WTC11 (cell line): ENCODE measurements around the gene KIF6. TPM values are rescaled to one million over a fixed set of nuclear protein-coding genes. Genes with fewer than 3 reads are reported as not detected.
A peak's percentile ranks its signal among the peaks of the same experiment; 100 is the strongest.

Experiments used
- ATAC-seq: fragments of 200-7000 bp; cut with Tn5 transposase; 2 replicates; pipeline ENCODE4 v1.10.0; 2021; ENCODE audit warnings: mild to moderate bottlenecking, moderate library complexity
- CTCF ChIA-PET: fragments of 300-600 bp; sonication (Branson Sonifier 250); formaldehyde crosslinking; loops from one replicate; lab custom pipeline; 2021; ENCODE audit warnings: antibody characterized with exemption; lab: Charles Lee
- POLR2A ChIA-PET: fragments of 350-600 bp; sonication (Branson Sonifier 250); formaldehyde crosslinking; loops from one replicate; lab custom pipeline; 2021; ENCODE audit warnings: antibody characterized with exemption; lab: Charles Lee
- DNase-seq: peaks from one replicate; pipeline ENCODE4 v3.0.0; 2021; ENCODE audit warnings: low spot score
- H3K27ac Mint-ChIP-seq: 2 replicates; pipeline ENCODE4 v1.8.0; 2021; ENCODE audit warnings: mixed read lengths
- H3K27me3 Mint-ChIP-seq: 2 replicates; pipeline ENCODE4 v1.8.0; 2021; ENCODE audit warnings: low read depth, mild to moderate bottlenecking, moderate library complexity, mixed read lengths
- H3K36me3 Mint-ChIP-seq: 2 replicates; pipeline ENCODE4 v1.8.0; 2021; ENCODE audit warnings: mixed read lengths
- H3K4me1 Mint-ChIP-seq: 2 replicates; pipeline ENCODE4 v1.8.0; 2022; ENCODE audit warnings: mixed read lengths
- H3K4me3 Mint-ChIP-seq: 2 replicates; pipeline ENCODE4 v1.8.0; 2021; ENCODE audit warnings: mild to moderate bottlenecking, moderate library complexity, mixed read lengths
- H3K9me3 Mint-ChIP-seq: 2 replicates; pipeline ENCODE4 v1.8.0; 2021; ENCODE audit warnings: mixed read lengths
- CBFB ChIP-seq: sonication (generic); formaldehyde crosslinking; IDR thresholded peaks from 2 replicates; pipeline ENCODE4 v1.8.1; 2022; ENCODE audit warnings: mild to moderate bottlenecking, low read depth, missing genetic modification reagents
- FOXJ3 ChIP-seq: sonication (generic); formaldehyde crosslinking; IDR thresholded peaks from 2 replicates; pipeline ENCODE4 v1.9.0; 2021; ENCODE audit warnings: missing genetic modification reagents, mild to moderate bottlenecking, borderline replicate concordance
- FOXK1 ChIP-seq: sonication (generic); formaldehyde crosslinking; IDR thresholded peaks from 2 replicates; pipeline ENCODE4 v1.8.0; 2022; ENCODE audit warnings: mild to moderate bottlenecking, moderate library complexity, missing genetic modification reagents
- FOXP1 ChIP-seq: sonication (generic); formaldehyde crosslinking; IDR thresholded peaks from 2 replicates; pipeline ENCODE4 v1.8.0; 2022; ENCODE audit warnings: missing genetic modification reagents, mild to moderate bottlenecking, moderate library complexity, borderline replicate concordance
- JAZF1 ChIP-seq: fragments of 250-450 bp; sonication (Bioruptor Pico); IDR thresholded peaks from 2 replicates; pipeline ENCODE4 v1.9.0; 2021; ENCODE audit warnings: moderate library complexity, mild to moderate bottlenecking, inconsistent platforms
- KAT7 ChIP-seq: sonication (generic); formaldehyde crosslinking; IDR thresholded peaks from 2 replicates; pipeline ENCODE4 v1.8.1; 2023; ENCODE audit warnings: missing genetic modification reagents, mild to moderate bottlenecking, borderline replicate concordance
- MXD4 ChIP-seq: fragments of 250-450 bp; sonication (Bioruptor Pico); IDR thresholded peaks from 2 replicates; pipeline ENCODE4 v1.8.0; 2021; ENCODE audit warnings: mild to moderate bottlenecking, moderate library complexity, borderline replicate concordance
- NR2C2 ChIP-seq: sonication (generic); formaldehyde crosslinking; IDR thresholded peaks from 2 replicates; pipeline ENCODE4 v1.8.0; 2022; ENCODE audit warnings: mild to moderate bottlenecking, missing genetic modification reagents
- PRRX2 ChIP-seq: fragments of 250-450 bp; sonication (Bioruptor Pico); IDR thresholded peaks from 2 replicates; pipeline ENCODE4 v1.8.0; 2021; ENCODE audit warnings: mild to moderate bottlenecking
- RELA ChIP-seq: sonication (generic); formaldehyde crosslinking; IDR thresholded peaks from 2 replicates; pipeline ENCODE4 v1.8.1; 2022; ENCODE audit warnings: missing genetic modification reagents, mild to moderate bottlenecking, borderline replicate concordance
- SMAD4 ChIP-seq: sonication (generic); formaldehyde crosslinking; IDR thresholded peaks from 2 replicates; pipeline ENCODE4 v1.8.0; 2022; ENCODE audit warnings: mild to moderate bottlenecking, missing genetic modification reagents
- SP1 ChIP-seq: sonication (generic); formaldehyde crosslinking; conservative IDR thresholded peaks from 2 replicates; pipeline ENCODE4 v1.8.1; 2022; ENCODE audit warnings: missing genetic modification reagents
- ZNF232 ChIP-seq: sonication (generic); formaldehyde crosslinking; IDR thresholded peaks from 2 replicates; pipeline ENCODE4 v1.8.0; 2022; ENCODE audit warnings: mild to moderate bottlenecking, missing genetic modification reagents
- ZNF416 ChIP-seq: fragments of 250-450 bp; sonication (Bioruptor Pico); IDR thresholded peaks from 2 replicates; pipeline ENCODE4 v1.9.0; 2021; ENCODE audit warnings: mild to moderate bottlenecking, inconsistent platforms
- ZNF671 ChIP-seq: fragments of 250-450 bp; sonication (Bioruptor Pico); IDR thresholded peaks from 2 replicates; pipeline ENCODE4 v1.8.0; 2021; ENCODE audit warnings: mild to moderate bottlenecking
- total RNA-seq: library from RNA; stranded (reverse); gene quantifications from 3 replicates; pipeline ENCODE4 v1.2.3, GENCODE V29; 2021
- TF ChIP-seq, protein P1 (sequence below): sonication (generic); formaldehyde crosslinking; IDR thresholded peaks from 2 replicates; pipeline ENCODE4 v1.8.1; 2022; ENCODE audit warnings: missing genetic modification reagents, borderline replicate concordance
- TF ChIP-seq, protein P2 (sequence below): fragments of 250-450 bp; sonication (Bioruptor Pico); conservative IDR thresholded peaks from 2 replicates; pipeline ENCODE4 v1.9.0; 2021; ENCODE audit warnings: mild to moderate bottlenecking
- TF ChIP-seq, protein P3 (sequence below): sonication (generic); formaldehyde crosslinking; IDR thresholded peaks from 2 replicates; pipeline ENCODE4 v1.8.1; 2023; ENCODE audit warnings: mild to moderate bottlenecking, missing genetic modification reagents
- TF ChIP-seq, protein P4 (sequence below): sonication (generic); formaldehyde crosslinking; IDR thresholded peaks from 2 replicates; pipeline ENCODE4 v1.8.1; 2022; ENCODE audit warnings: mild to moderate bottlenecking, moderate library complexity, missing genetic modification reagents
- TF ChIP-seq, protein P5 (sequence below): sonication (generic); formaldehyde crosslinking; IDR thresholded peaks from 2 replicates; pipeline ENCODE4 v1.8.0; 2022; ENCODE audit warnings: mild to moderate bottlenecking, missing genetic modification reagents
- TF ChIP-seq, protein P6 (sequence below): sonication (generic); formaldehyde crosslinking; IDR thresholded peaks from 2 replicates; pipeline ENCODE4 v1.8.0; 2023; ENCODE audit warnings: missing genetic modification reagents

Gene KIF6
- total RNA-seq, 1 experiment from 2014 or later, result 0.57 TPM

DNA sequence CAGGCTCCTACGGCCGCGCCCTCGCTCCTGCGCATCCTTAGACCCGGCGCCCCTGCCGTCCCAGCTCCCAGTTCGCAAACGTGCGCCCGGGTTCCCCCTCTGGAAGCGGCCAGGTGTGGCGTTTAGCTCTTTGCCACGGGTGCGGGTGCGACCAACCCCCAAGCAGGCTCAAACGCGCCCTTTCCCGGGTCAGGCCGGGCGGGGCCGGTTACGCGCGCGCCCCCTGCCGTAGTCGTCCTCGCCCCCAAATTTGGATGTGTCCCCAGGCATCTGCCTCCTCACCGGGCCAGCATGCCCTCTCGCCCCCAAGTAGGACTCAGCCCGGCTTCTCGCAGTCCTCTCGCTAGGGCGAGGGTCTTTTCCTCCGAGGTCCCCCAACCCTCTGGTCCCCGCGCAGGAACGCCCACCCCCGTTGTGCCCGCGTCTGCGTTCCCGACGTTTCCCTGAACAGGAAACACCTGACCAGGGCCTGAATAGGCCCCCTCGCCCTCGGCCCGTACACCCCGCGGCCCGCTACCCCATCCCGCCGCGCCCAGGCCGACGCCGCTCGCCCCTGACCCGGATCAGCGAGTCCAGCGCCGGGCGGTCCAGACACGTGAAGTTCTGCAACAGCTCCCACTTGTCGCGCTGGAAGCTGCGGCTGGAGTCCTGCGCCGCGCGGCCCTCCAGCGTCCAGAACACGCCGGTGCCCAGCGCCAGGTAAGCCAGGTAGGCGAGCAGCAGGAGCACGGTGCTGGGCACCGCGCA, 411.5 kb downstream of the KIF6 start (continued):
- TF ChIP-seq, protein P1, sequence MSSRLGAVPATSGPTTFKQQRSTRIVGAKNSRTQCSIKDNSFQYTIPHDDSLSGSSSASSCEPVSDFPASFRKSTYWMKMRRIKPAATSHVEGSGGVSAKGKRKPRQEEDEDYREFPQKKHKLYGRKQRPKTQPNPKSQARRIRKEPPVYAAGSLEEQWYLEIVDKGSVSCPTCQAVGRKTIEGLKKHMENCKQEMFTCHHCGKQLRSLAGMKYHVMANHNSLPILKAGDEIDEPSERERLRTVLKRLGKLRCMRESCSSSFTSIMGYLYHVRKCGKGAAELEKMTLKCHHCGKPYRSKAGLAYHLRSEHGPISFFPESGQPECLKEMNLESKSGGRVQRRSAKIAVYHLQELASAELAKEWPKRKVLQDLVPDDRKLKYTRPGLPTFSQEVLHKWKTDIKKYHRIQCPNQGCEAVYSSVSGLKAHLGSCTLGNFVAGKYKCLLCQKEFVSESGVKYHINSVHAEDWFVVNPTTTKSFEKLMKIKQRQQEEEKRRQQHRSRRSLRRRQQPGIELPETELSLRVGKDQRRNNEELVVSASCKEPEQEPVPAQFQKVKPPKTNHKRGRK, result no peak

DNA sequence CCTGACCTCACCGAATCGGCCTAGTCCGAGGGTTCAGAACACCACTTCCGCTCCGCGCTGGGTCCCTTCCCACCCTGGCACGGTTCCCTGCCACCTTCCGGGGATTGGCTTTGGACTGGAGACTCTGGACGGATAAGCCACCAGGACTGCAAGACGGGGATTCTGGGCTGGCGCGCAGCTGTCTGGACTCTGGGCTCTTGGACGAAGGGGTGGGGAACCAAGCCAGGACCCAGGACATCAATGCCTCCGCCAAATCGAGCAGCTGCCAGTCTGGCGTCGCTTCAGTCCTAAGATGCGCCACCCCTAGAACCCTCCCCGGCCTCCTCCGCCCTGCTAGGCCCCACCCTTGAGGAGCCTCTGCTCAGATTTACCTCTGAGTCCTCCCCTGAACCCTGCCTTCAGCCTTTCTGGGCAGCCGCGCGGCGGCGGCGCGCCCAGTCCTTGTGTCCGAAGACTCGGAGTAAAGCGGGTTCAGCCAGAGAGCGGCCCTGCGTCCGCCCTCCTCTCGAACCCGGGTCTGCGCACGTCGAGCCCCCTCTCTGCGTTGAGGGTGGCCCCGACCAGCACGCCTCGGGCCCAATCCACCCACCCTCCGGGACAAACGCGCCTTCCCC, 412.2 kb downstream of the KIF6 start:
- H3K4me3 Mint-ChIP-seq, result peak overlapping the region; percentile 70
- TF ChIP-seq KAT7 (CRISPR knock-in tag), result peak; percentile 80; the same call in 1 of the 2 replicates
- TF ChIP-seq, protein P2, sequence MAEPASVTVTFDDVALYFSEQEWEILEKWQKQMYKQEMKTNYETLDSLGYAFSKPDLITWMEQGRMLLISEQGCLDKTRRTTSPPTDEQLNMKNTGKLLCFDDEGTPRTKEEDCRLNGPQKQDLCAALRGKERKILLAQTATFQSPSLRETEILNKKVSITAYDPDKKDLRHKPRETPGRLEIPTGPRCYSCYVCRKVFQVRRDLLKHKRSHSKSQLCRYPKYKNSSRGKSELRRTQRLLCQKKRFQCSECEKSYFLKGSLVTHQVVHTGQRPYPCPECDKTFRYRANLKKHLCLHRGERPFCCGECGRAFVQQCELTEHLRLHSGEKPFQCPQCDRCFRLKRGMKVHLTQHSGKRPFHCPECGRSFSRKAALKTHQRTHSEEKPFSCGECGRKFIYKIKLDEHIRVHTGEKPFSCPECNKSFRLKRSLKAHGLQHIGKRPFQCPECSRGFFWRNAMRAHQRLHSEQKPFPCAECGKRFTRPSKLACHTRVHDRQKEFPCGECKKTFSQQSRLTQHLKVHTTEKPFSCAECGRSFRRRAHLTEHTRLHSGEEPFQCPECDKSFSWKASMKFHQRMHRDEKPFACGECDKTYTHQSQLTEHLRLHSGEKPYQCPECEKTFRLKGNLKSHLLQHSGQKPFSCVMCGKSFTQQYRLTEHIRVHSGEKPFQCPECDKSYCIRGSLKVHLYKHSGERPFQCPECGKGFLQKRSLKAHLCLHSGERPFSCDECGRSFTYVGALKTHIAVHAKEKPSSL (CRISPR knock-in tag), result no peak
- 0 out of 2 replicates have a peak, but pooled peaks have one; percentile 6 for TF ChIP-seq SP1 (CRISPR knock-in tag)
- H3K9me3 Mint-ChIP-seq, result peaks cover 4% of the 10 kb centered on the region
- DNase-seq (peak; percentile 30), ATAC-seq (peak; percentile 8)
- ChIA-PET POLR2A (no interaction called here), CTCF (interaction anchor here (0.6 to 3.5 kb wide), 14 partner anchors 11 to 1275 kb away, joined by 3 to 37 read pairs (median 5); partner anchors contain the start of gene SAYSD1)
- peaks cover 2% of the 10 kb centered on the region for H3K4me1 Mint-ChIP-seq
- H3K27me3 Mint-ChIP-seq, result peaks cover 75% of the 10 kb centered on the region
- no peaks in the 10 kb centered on the region for H3K36me3 Mint-ChIP-seq
- H3K27ac Mint-ChIP-seq, result no peak overlapping the region

DNA sequence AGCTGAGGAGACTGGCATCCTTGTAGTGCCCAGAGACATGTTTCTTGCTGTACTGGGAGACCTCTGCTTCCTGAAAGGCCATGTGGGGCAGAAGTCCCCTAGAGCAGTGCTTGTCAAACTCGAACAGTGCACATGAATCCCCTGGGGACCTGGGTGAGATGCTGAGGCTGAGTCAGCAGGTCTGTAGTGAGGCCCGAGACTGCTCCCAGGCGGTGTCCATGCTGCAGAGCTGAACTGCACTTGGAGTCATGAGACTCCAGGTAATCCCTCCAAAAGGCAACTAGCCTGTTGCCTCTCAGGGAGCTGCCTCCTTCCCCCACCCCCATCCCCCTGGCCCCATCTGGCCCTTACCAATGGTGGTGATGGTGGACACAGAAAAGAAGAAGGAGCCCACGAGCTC, 414.7 kb downstream of the KIF6 start:
- Mint-ChIP-seq H3K27ac (no peak overlapping the region), H3K4me1 (peaks cover 2% of the 10 kb centered on the region), H3K4me3 (no peak overlapping the region), H3K36me3 (no peaks in the 10 kb centered on the region), H3K27me3 (peaks cover 50% of the 10 kb centered on the region), H3K9me3 (no peaks in the 10 kb centered on the region)
- DNase-seq (no peak), ATAC-seq (no peak)
- TF ChIP-seq ZNF232 (CRISPR knock-in tag) (no peak), ZNF671 (CRISPR knock-in tag) (no peak), CBFB (CRISPR knock-in tag) (no peak), FOXK1 (CRISPR knock-in tag) (no peak), FOXJ3 (CRISPR knock-in tag) (no peak), FOXP1 (CRISPR knock-in tag) (no peak), NR2C2 (CRISPR knock-in tag) (no peak), MXD4 (CRISPR knock-in tag) (no peak), SMAD4 (CRISPR knock-in tag) (no peak), ZNF416 (CRISPR knock-in tag) (no peak), RELA (CRISPR knock-in tag) (no peak), PRRX2 (CRISPR knock-in tag) (no peak), JAZF1 (CRISPR knock-in tag) (no peak)
- TF ChIP-seq, protein P3, sequence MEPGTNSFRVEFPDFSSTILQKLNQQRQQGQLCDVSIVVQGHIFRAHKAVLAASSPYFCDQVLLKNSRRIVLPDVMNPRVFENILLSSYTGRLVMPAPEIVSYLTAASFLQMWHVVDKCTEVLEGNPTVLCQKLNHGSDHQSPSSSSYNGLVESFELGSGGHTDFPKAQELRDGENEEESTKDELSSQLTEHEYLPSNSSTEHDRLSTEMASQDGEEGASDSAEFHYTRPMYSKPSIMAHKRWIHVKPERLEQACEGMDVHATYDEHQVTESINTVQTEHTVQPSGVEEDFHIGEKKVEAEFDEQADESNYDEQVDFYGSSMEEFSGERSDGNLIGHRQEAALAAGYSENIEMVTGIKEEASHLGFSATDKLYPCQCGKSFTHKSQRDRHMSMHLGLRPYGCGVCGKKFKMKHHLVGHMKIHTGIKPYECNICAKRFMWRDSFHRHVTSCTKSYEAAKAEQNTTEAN, result no peak
- TF ChIP-seq, protein P4, sequence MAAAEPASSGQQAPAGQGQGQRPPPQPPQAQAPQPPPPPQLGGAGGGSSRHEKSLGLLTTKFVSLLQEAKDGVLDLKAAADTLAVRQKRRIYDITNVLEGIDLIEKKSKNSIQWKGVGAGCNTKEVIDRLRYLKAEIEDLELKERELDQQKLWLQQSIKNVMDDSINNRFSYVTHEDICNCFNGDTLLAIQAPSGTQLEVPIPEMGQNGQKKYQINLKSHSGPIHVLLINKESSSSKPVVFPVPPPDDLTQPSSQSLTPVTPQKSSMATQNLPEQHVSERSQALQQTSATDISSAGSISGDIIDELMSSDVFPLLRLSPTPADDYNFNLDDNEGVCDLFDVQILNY (CRISPR knock-in tag), result no peak
- TF ChIP-seq, protein P5, sequence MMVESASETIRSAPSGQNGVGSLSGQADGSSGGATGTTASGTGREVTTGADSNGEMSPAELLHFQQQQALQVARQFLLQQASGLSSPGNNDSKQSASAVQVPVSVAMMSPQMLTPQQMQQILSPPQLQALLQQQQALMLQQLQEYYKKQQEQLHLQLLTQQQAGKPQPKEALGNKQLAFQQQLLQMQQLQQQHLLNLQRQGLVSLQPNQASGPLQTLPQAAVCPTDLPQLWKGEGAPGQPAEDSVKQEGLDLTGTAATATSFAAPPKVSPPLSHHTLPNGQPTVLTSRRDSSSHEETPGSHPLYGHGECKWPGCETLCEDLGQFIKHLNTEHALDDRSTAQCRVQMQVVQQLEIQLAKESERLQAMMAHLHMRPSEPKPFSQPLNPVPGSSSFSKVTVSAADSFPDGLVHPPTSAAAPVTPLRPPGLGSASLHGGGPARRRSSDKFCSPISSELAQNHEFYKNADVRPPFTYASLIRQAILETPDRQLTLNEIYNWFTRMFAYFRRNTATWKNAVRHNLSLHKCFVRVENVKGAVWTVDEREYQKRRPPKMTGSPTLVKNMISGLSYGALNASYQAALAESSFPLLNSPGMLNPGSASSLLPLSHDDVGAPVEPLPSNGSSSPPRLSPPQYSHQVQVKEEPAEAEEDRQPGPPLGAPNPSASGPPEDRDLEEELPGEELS (CRISPR knock-in tag), result no peak
- TF ChIP-seq, protein P6, sequence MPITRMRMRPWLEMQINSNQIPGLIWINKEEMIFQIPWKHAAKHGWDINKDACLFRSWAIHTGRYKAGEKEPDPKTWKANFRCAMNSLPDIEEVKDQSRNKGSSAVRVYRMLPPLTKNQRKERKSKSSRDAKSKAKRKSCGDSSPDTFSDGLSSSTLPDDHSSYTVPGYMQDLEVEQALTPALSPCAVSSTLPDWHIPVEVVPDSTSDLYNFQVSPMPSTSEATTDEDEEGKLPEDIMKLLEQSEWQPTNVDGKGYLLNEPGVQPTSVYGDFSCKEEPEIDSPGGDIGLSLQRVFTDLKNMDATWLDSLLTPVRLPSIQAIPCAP (CRISPR knock-in tag), result no peak
- ChIA-PET CTCF (interaction anchor here (0.6 to 1.9 kb wide), 24 partner anchors 9 to 320 kb away, joined by 3 to 24 read pairs (median 4); partner anchors contain the start of gene SAYSD1), POLR2A (no interaction called here)
